ELF-1 (cell line): ENCODE results near the gene ZNF135.

Source experiments
- DNase-seq: peaks from one replicate; pipeline ENCODE4 v3.0.0-alpha.2; 2016; ENCODE audit warnings: low read depth, low spot score

The ZNF135 gene

GRCh38 chr19:58046856-58047255, 12.2 kb upstream of the ZNF135 start:
- no peak for DNase-seq

GRCh38 chr19:58047672-58048071, 11.4 kb upstream of the ZNF135 start:
- no peak for DNase-seq

- DNase-seq: no peak
Observed at GRCh38 chr19:58052256-58052655, 6.8 kb upstream of the ZNF135 start.

GRCh38 chr19:58053480-58054156, 5.5 kb upstream of the ZNF135 start:
- no peak for DNase-seq

- DNase-seq: no peak
Observed at GRCh38 chr19:58054901-58055874, 3.9 kb upstream of the ZNF135 start.

- DNase-seq: no peak
Observed at GRCh38 chr19:58056261-58056660, 2.8 kb upstream of the ZNF135 start.

- DNase-seq: no peak
Observed at GRCh38 chr19:58056861-58057260, 2.2 kb upstream of the ZNF135 start.

GRCh38 chr19:58058467-58058866, 615 bp upstream of the ZNF135 start:
- no peak for DNase-seq

GRCh38 chr19:58059671-58060078, 593 bp downstream of the ZNF135 start:
- DNase-seq: no peak

- DNase-seq: no peak
Observed at GRCh38 chr19:58060231-58060630, 1.1 kb downstream of the ZNF135 start.

GRCh38 chr19:58063712-58064111, 4.6 kb downstream of the ZNF135 start:
- DNase-seq: no peak

GRCh38 chr19:58067240-58067912, 8.3 kb downstream of the ZNF135 start:
- peak; percentile 8 for DNase-seq

GRCh38 chr19:58079792-58080191, 20.7 kb downstream of the ZNF135 start:
- no peak for DNase-seq

- DNase-seq: no peak
Observed at GRCh38 chr19:58083021-58083420, 23.9 kb downstream of the ZNF135 start.

- no peak for DNase-seq
Observed at GRCh38 chr19:58084596-58085347, 25.7 kb downstream of the ZNF135 start.

- DNase-seq: no peak
Observed at GRCh38 chr19:58085348-58085875, 26.3 kb downstream of the ZNF135 start.

GRCh38 chr19:58086825-58087710, 28.0 kb downstream of the ZNF135 start:
- DNase-seq: no peak

- no peak for DNase-seq
Observed at GRCh38 chr19:58088521-58089052, 29.5 kb downstream of the ZNF135 start.

GRCh38 chr19:58089846-58090245, 30.8 kb downstream of the ZNF135 start:
- no peak for DNase-seq
